Hypothalamus (tissue), 51 donors: ENCODE data around the gene HMGN1.
"Not testable (repeated sequence)": the region's sequence is repeated elsewhere in the genome, so short reads cannot be mapped to it uniquely, and the experiment has no call there.

Source experiments
- DNase-seq, 51 donors: peaks; one replicate each; lab custom pipeline; 2025; lab: John Stamatoyannopoulos, UW

Gene HMGN1, protein sequence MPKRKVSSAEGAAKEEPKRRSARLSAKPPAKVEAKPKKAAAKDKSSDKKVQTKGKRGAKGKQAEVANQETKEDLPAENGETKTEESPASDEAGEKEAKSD

DNA sequence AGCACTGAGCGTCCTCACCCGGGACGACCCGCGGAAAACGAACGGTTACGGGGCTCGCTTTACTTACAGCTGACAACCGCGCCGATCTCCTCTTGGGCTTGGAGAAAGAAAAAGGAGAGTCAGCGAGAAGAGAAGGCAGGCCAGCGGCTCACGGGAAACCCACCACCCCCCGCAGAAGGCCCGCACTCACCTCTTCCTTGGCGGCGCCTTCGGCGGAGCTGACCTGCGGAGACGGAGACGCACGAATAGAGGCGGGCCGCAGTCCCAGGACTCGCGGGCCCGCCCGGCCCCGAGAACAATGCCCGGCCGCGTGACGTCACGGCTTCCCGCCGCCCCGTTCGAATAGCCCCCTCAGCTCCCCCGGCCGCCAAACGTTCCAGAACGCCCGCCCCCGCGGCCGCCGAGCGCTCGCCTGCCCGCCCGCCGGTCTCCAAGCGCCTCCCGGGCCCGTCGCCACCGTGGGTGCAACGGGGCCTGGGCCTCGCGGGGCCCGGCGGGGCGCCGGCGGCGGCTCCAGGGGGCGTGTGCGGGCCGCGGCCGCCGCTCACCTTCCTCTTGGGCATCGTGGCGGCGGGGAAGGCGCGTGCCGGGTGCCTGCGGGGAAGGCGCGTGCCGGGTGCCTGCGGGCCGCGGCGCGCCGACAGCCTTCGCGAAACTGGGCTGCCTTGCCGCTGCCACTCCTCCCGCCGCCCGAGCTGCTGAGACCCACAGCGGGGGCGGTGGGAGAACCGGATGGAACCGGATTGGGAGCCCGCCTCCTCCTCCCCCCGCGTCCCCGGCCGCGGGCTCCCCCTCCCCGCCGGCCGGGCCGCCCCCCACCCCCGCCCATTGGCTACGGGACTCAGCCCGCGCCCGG is at the start of gene HMGN1:
Gene HMGN1 (minus strand): TSS at position 734 of the 856 bp plus-strand sequence. CDS start 171 bp downstream, at position 563.
- DNase-seq = peak; percentile 14 to 93 (median 82)

DNA sequence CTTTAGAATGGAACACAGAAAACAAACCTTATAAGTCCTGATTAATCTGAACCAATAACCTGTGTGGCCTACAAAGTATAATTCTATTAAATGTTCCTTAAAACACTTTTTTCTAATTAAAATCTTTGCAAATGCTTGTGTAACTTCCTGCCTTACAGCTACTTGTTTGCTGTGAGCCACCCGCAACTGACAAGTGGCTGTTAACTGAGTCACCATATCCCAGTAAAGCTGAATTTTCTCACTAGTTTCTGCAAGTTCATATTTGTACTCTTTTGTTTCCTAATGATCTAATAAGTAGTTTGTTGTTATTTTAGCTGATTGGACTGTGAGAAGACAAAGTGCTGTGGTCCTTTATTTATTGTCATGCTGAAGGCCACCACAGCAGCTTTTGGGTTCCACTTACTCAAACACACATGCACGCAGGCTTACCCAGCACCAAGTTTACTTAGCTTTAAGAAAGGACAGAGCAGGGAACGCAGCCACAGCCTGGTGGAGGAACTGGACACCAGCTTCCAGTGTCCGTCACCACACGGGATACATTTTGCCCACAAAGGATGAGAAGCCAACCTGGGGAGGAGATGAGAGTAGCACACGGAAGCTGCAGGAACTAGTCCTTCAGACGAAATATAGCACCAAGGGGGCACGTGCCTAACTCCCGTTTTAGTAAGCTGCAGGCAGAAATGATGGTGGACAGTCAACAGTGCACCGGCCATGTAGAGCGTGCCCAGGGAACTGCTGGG is 48.9 kb upstream of the HMGN1 start:
- no peak for DNase-seq

- no peak for DNase-seq
Measured at GRCh38 chr21:39392981-39393380, 44.1 kb upstream of the HMGN1 start.

DNA sequence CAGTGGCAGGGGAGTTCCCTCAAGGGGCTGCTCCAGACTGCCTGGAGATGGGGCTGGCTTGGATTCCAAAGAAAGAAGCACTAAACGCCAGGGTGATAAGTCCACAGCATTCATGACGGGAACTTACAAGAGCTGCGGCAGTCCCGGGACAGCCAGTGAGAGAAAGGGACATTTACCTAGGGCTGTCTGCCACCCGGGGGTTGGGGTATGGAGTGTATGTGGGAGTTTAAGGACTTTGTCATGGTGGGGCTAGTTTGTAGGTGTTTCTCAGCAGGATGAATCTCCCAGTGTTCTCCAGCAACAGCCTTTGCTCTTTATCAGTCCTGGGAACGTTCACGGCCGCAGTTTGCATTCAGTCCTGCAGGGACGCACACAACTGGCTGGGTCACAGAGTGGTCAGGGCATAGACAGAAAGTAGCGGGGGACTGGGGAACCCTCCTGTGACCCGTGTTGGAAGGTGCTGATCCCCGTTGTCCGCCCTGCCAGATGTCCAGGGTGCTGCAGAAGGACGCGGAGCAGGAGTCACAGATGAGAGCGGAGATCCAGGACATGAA is 41.4 kb upstream of the HMGN1 start:
- DNase-seq = no peak

- DNase-seq = no peak
Measured at GRCh38 chr21:39388811-39389155, 39.9 kb upstream of the HMGN1 start.

GRCh38 chr21:39388038-39388810 is 39.3 kb upstream of the HMGN1 start:
- DNase-seq = peak; percentile 13 to 96 (median 73)

DNA sequence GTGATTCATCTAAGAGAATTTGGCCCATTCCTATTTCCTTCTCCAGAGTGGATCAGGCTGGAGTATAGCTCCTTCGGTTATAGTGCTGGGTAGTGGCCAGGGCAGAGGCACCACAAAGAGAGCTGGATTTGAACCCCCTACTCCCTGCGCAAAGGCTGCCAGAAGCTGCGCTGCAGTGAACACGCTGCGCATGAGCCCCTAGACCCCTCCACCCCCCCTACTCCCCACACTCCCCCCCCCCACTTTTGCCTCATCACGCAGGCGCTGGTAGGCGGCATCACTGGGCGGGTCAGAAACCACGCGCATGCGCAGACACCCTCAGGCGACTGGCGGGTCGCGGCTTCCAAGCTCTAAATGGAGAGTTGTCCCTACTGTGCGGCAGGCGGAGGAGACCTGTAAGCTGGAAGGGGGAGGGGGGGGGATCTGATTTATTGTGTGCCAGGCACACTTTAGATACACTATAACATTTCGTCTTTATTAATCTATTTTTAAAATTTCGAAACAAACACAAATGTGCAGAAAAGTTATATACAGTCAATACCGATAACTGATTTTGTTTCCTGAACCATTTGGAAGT is 38.7 kb upstream of the HMGN1 start:
- DNase-seq = peak; percentile 59 to 93 (median 84)

- no peak for DNase-seq
Measured at GRCh38 chr21:39386899-39387298, 38.0 kb upstream of the HMGN1 start.

GRCh38 chr21:39386194-39386593 is 37.3 kb upstream of the HMGN1 start:
- DNase-seq = peak in 32 of 51 donors; percentile 2 to 59 (median 24)

- DNase-seq = peak; percentile 13 to 85 (median 66)
Measured at GRCh38 chr21:39385299-39386145, 36.6 kb upstream of the HMGN1 start.

- DNase-seq = no peak
Measured at GRCh38 chr21:39384674-39385298, 35.9 kb upstream of the HMGN1 start.

DNA sequence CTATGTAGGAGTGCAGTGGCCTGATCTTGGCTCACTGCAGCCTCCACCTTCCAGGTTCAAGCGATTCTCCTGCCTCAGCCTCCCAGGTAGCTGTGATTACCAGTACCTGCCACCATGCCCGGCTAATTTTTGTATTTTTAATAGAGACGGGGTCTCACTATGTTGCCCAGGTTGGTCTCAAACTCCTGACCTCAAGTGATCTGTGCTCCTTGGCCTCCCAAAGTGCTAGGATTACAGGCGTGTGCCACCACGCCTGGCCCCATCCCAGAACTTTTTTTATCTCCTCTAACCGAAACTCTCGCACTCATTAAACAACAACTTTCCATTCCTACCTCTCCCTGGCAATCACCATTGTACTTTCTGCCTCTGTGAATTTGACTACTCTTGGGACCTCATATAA is 33.2 kb upstream of the HMGN1 start:
- not testable (repeated sequence) for DNase-seq

GRCh38 chr21:39381009-39381408 is 32.1 kb upstream of the HMGN1 start:
- DNase-seq = peak in 3 of 51 donors; percentile 5 to 36 (median 7)

DNA sequence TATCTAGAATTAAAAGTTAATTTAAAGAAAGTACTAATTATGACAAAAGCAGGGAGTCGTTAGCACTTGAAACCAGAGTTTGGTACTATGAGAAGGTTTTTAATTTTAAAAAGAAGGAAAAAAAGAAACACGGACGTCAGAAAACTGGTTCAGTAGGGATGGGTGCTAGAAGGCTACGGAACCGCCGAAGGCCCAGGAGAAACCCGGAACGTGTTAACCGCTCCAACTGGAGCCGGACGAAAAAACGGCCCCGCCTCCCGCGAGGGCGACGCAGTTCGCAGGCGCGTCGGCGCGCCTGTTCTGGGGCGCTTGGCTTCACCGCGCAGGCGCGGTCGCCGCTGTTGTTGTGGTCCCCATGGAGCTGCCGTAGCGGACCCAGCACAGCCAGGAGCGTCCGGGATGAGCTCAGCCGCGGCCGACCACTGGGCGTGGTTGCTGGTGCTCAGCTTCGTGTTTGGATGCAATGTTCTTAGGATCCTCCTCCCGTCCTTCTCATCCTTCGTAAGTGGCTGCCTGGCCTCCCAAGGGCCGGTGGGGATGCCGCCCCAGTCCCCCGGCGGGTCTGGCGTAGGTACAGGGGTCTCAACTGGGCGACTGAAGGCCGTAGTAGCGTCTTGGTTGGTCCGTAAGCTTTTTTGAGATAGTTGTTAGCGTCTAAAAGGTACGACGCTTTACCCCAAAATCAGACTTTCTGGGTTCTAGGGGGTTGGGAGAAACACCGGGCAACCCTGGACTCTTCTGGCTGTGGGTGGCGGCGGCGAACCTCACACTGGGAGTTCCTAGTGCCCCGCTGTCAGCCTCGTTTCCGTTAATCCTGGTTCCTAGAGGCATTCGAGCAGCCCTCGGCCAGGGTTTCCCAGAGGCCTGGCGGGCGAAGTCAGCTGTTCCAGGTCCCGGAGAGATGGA is 31.4 kb upstream of the HMGN1 start:
- DNase-seq = peak; percentile 42 to 96 (median 86)

DNA sequence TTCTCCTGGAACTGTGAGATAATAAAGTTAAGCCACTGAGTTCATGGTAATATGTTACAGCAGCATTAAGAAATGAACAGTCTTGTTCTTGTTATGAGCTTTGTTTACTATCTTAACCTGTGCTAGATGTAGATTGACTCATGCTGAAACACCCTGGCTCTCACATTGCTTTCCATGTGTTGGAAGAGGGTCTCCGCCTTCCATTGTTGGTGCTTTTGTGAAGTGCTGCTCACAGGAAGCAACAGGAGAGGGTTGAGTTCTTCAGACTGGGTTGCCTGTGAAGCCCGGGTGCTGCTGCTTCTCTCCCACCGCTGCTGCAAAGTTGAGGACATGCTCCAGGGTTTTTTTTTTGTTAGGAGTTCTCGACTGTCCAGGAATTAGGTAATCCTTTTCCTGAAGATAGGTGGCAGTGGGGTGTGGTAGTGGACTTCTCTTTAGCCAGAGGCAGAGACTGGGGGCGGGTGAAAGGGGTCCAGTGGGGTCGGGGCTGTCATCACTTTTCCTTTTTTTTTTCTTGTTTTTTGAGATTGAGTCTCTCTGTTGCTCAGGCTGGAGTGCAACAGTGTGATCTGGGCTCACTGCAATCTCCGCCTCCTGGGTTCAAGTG is 28.7 kb upstream of the HMGN1 start:
- no peak for DNase-seq

DNA sequence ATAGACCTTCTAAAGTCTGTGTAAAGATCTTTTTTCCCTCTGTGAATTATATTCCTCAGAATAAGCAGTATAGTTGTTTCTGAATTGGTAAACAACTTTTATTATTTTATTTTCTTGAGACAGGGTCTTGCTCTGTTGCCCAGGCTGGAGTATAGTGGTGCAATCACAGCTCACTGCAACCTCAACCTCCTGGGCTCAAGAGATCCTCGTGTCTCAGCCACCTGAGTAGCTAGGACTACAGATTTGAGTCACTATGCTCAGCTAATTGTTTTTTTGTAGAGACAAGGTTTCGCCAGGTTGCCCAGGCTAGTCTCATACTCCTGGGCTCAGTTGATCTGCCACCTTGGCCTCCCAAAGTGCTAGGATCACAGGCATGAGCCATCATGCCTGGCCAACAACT is 26.6 kb upstream of the HMGN1 start:
- DNase-seq = no peak

- DNase-seq = no peak
Measured at GRCh38 chr21:39374046-39374445, 25.2 kb upstream of the HMGN1 start.
